Ectodermal cell (in vitro differentiated cells): Measurements from ENCODE around the gene DRAXIN.

Experiments
- H3K27ac ChIP-seq: 2 replicates; pipeline ENCODE4 v1.7.0; 2013; ENCODE audit warnings: mild to moderate bottlenecking, low read depth, low read length; ENCODE audit not compliant: insufficient read depth, poor library complexity, severe bottlenecking
- H3K27me3 ChIP-seq: 2 replicates; pipeline ENCODE4 v1.7.0; 2013; ENCODE audit warnings: mild to moderate bottlenecking, low read length; ENCODE audit not compliant: insufficient read depth, control insufficient read depth, poor library complexity, severe bottlenecking
- H3K36me3 ChIP-seq: one replicate; pipeline ENCODE4 v1.7.0; 2013; ENCODE audit warnings: low read length; ENCODE audit not compliant: control insufficient read depth, insufficient read depth
- H3K4me1 ChIP-seq: one replicate; pipeline ENCODE4 v1.7.0; 2013; ENCODE audit warnings: low read length; ENCODE audit not compliant: control insufficient read depth, insufficient read depth
- H3K4me3 ChIP-seq: 2 replicates; pipeline ENCODE4 v1.7.0; 2013; ENCODE audit warnings: low read depth, low read length, control low read depth; ENCODE audit not compliant: insufficient read depth
- H3K9me3 ChIP-seq: 2 replicates; pipeline ENCODE4 v1.7.0; 2013; ENCODE audit warnings: mild to moderate bottlenecking, low read length, moderate library complexity; ENCODE audit not compliant: control insufficient read depth
- WGBS, 2 experiments: methylation state at CpG; one replicate each; pipeline ENCODE4 v1.1.7; 2013; ENCODE audit warnings: missing lambda C conversion rate in 2 of 2; 5-methylcytosine and 5-hydroxymethylcytosine counted together

Gene DRAXIN

GRCh38 chr1:11674488-11674887 lies 17.0 kb upstream of the DRAXIN start:
- Histone ChIP-seq H3K36me3 (peaks cover 40% of the 10 kb centered on the region), H3K9me3 (no peaks in the 10 kb centered on the region), H3K4me1 (no peaks in the 10 kb centered on the region), H3K4me3 (no peak overlapping the region), H3K27ac (no peak overlapping the region), H3K27me3 (no peaks in the 10 kb centered on the region)
- WGBS, 2 experiments: 95 to 97% methylated on average over 14 of the region's 14 CpGs

- no peak overlapping the region for H3K27ac ChIP-seq
- peaks cover 40% of the 10 kb centered on the region for H3K36me3 ChIP-seq
- 96% methylated on average over 10 of the region's 10 CpGs for WGBS, 2 experiments
Observed at GRCh38 chr1:11675325-11675724, 16.2 kb upstream of the DRAXIN start.

GRCh38 chr1:11676386-11677103 lies 15.0 kb upstream of the DRAXIN start:
- H3K4me3 ChIP-seq: no peak overlapping the region
- H3K36me3 ChIP-seq: peaks cover 40% of the 10 kb centered on the region
- H3K27ac ChIP-seq: no peak overlapping the region
- H3K9me3 ChIP-seq: no peaks in the 10 kb centered on the region
- no peaks in the 10 kb centered on the region for H3K27me3 ChIP-seq
- whole genome bisulfite sequencing, 2 experiments: 91 to 92% methylated on average over 10 of the region's 10 CpGs
- H3K4me1 ChIP-seq: peaks cover 3% of the 10 kb centered on the region

More at GRCh38 chr1:11675325-11675724, 16.2 kb upstream of the DRAXIN start:
- Histone ChIP-seq H3K27me3 (no peaks in the 10 kb centered on the region), H3K9me3 (no peaks in the 10 kb centered on the region), H3K4me1 (no peaks in the 10 kb centered on the region), H3K4me3 (no peak overlapping the region)

- no peaks in the 10 kb centered on the region for H3K9me3 ChIP-seq
- peaks cover 19% of the 10 kb centered on the region for H3K4me1 ChIP-seq
- 88 to 97% methylated on average over 2 of the region's 2 CpGs for WGBS, 2 experiments
- H3K27ac ChIP-seq: no peak overlapping the region
- H3K4me3 ChIP-seq: no peak overlapping the region
- no peaks in the 10 kb centered on the region for H3K27me3 ChIP-seq
- peaks cover 32% of the 10 kb centered on the region for H3K36me3 ChIP-seq
Observed at GRCh38 chr1:11678442-11678841, 13.1 kb upstream of the DRAXIN start.

GRCh38 chr1:11680270-11681070 lies 11.0 kb upstream of the DRAXIN start:
- H3K36me3 ChIP-seq: peaks cover 17% of the 10 kb centered on the region
- 3% methylated on average over 65 of the region's 65 CpGs for WGBS, 2 experiments
- peak overlapping the region; percentile 91 for H3K4me3 ChIP-seq
- H3K9me3 ChIP-seq: no peaks in the 10 kb centered on the region
- H3K4me1 ChIP-seq: peaks cover 19% of the 10 kb centered on the region
- no peaks in the 10 kb centered on the region for H3K27me3 ChIP-seq
- H3K27ac ChIP-seq: peak overlapping the region; percentile 51

- Histone ChIP-seq H3K9me3 (no peaks in the 10 kb centered on the region), H3K27me3 (no peaks in the 10 kb centered on the region)
- 0% methylated on average over 71 of the region's 71 CpGs for WGBS, 2 experiments
Observed at GRCh38 chr1:11681071-11681771, 10.3 kb upstream of the DRAXIN start, which contains the start of gene MAD2L2. MAD2L2 (minus strand) TSS chr1:11681148; CDS start chr1:11680601, 547 bp downstream.

GRCh38 chr1:11682287-11682771 lies 9.2 kb upstream of the DRAXIN start:
- Histone ChIP-seq H3K9me3 (no peaks in the 10 kb centered on the region), H3K27ac (no peak overlapping the region), H3K4me1 (peaks cover 19% of the 10 kb centered on the region), H3K4me3 (no peak overlapping the region), H3K36me3 (peaks cover 2% of the 10 kb centered on the region), H3K27me3 (no peaks in the 10 kb centered on the region)
- WGBS, 2 experiments: 5 to 7% methylated on average over 6 to 7 of the region's 7 CpGs

More at GRCh38 chr1:11681071-11681771, 10.3 kb upstream of the DRAXIN start, which contains the start of gene MAD2L2:
- Histone ChIP-seq H3K4me1 (peaks cover 19% of the 10 kb centered on the region), H3K36me3 (peaks cover 10% of the 10 kb centered on the region), H3K27ac (peak within 1 kb of the TSS; percentile 51), H3K4me3 (peak within 1 kb of the TSS; percentile 91)

- no peaks in the 10 kb centered on the region for H3K36me3 ChIP-seq
- H3K4me1 ChIP-seq: peaks cover 19% of the 10 kb centered on the region
- 6% methylated on average over 1 of the region's 1 CpG for WGBS, 2 experiments
- H3K4me3 ChIP-seq: no peak overlapping the region
- H3K27ac ChIP-seq: no peak overlapping the region
- H3K9me3 ChIP-seq: no peaks in the 10 kb centered on the region
- no peaks in the 10 kb centered on the region for H3K27me3 ChIP-seq
Observed at GRCh38 chr1:11682799-11683198, 8.7 kb upstream of the DRAXIN start.

- H3K4me3 ChIP-seq: no peak overlapping the region
- H3K36me3 ChIP-seq: no peaks in the 10 kb centered on the region
- WGBS, 2 experiments: 81% methylated on average over 7 of the region's 7 CpGs
Observed at GRCh38 chr1:11684070-11684469, 7.4 kb upstream of the DRAXIN start.

More at GRCh38 chr1:11684070-11684469, 7.4 kb upstream of the DRAXIN start:
- Histone ChIP-seq H3K27me3 (no peaks in the 10 kb centered on the region), H3K27ac (no peak overlapping the region), H3K4me1 (peaks cover 19% of the 10 kb centered on the region), H3K9me3 (no peaks in the 10 kb centered on the region)
